Smooth muscle cell (in vitro differentiated cells): Measurements from ENCODE around the gene IFNA2. TPM values are rescaled to one million over a fixed set of nuclear protein-coding genes. Genes with fewer than 3 reads are reported as not detected.

ENCODE experiments used
- DNase-seq: peaks from one replicate; lab custom pipeline; 2025; ENCODE audit not compliant: unreplicated experiment; lab: John Stamatoyannopoulos, UW
- H2AFZ ChIP-seq: fragments of 200-600 bp; sonication (generic); 2 replicates; pipeline ENCODE4 v1.6.0; 2016; ENCODE audit warnings: antibody characterized with exemption, low read depth, mild to moderate bottlenecking
- H3F3A ChIP-seq: fragments of 200-600 bp; sonication (generic); 2 replicates; pipeline ENCODE4 v1.6.0; 2017; ENCODE audit warnings: antibody characterized with exemption, low read depth
- H3K27ac ChIP-seq: fragments of 200-600 bp; sonication (generic); 2 replicates; pipeline ENCODE4 v1.5.1; 2016; ENCODE audit warnings: low read depth, mild to moderate bottlenecking
- H3K27me3 ChIP-seq: fragments of 200-600 bp; sonication (generic); 2 replicates; pipeline ENCODE4 v1.6.1; 2016; ENCODE audit warnings: low read depth, mild to moderate bottlenecking
- H3K36me3 ChIP-seq: fragments of 200-600 bp; sonication (generic); 2 replicates; pipeline ENCODE4 v1.5.1; 2016; ENCODE audit warnings: low read depth
- H3K4me1 ChIP-seq: fragments of 200-600 bp; sonication (generic); 2 replicates; pipeline ENCODE4 v1.5.1; 2016; ENCODE audit warnings: low read depth
- H3K4me2 ChIP-seq: fragments of 200-600 bp; sonication (generic); 2 replicates; pipeline ENCODE4 v1.6.0; 2016; ENCODE audit warnings: mild to moderate bottlenecking
- H3K4me3 ChIP-seq: fragments of 200-600 bp; sonication (generic); 2 replicates; pipeline ENCODE4 v1.5.1; 2016; ENCODE audit warnings: mild to moderate bottlenecking
- H3K79me2 ChIP-seq: fragments of 200-600 bp; sonication (generic); 2 replicates; pipeline ENCODE4 v1.6.0; 2016; ENCODE audit warnings: low read depth, mild to moderate bottlenecking
- H3K9ac ChIP-seq: fragments of 200-600 bp; sonication (generic); 2 replicates; pipeline ENCODE4 v1.6.0; 2016; ENCODE audit warnings: low read depth
- H3K9me3 ChIP-seq: fragments of 200-600 bp; sonication (generic); replicated peaks from 2 replicates; pipeline ENCODE4 v1.5.1; 2016; ENCODE audit warnings: low read depth
- H4K20me1 ChIP-seq: fragments of 200-600 bp; sonication (generic); 2 replicates; pipeline ENCODE4 v1.6.0; 2016; ENCODE audit warnings: low read depth
- WGBS: methylation state at CpG from one replicate; pipeline ENCODE4 v1.1.7; 2016; ENCODE audit warnings: low lambda C conversion rate; 5-methylcytosine and 5-hydroxymethylcytosine counted together
- polyA plus RNA-seq: library from polyadenylated mRNA; unstranded; fragments of >200 nt; fragmentation: Nextera tagmentation; extraction: Ambion mirVana; gene quantifications from 2 replicates; pipeline ENCODE4 v1.2.1, GENCODE V29; 2016
- total RNA-seq: library from RNA; depleted of rRNA; stranded (reverse); fragments of >200 nt; gene quantifications from 2 replicates; pipeline ENCODE4 v1.2.3, GENCODE V29; 2014
- TF ChIP-seq, protein P1 (sequence below): fragments of 200-600 bp; sonication (generic); IDR thresholded peaks from 2 replicates; pipeline ENCODE4 v1.5.1; 2017; ENCODE audit warnings: borderline replicate concordance, mild to moderate bottlenecking, antibody characterized with exemption; ENCODE audit not compliant: insufficient read depth, poor library complexity, severe bottlenecking

Gene IFNA2
- total and polyA plus RNA-seq, 2 experiments from 2014 or later, result not detected

- TF ChIP-seq, protein P1, sequence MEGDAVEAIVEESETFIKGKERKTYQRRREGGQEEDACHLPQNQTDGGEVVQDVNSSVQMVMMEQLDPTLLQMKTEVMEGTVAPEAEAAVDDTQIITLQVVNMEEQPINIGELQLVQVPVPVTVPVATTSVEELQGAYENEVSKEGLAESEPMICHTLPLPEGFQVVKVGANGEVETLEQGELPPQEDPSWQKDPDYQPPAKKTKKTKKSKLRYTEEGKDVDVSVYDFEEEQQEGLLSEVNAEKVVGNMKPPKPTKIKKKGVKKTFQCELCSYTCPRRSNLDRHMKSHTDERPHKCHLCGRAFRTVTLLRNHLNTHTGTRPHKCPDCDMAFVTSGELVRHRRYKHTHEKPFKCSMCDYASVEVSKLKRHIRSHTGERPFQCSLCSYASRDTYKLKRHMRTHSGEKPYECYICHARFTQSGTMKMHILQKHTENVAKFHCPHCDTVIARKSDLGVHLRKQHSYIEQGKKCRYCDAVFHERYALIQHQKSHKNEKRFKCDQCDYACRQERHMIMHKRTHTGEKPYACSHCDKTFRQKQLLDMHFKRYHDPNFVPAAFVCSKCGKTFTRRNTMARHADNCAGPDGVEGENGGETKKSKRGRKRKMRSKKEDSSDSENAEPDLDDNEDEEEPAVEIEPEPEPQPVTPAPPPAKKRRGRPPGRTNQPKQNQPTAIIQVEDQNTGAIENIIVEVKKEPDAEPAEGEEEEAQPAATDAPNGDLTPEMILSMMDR, result no peak
- no peak overlapping the region for H3K9ac ChIP-seq
- no peaks in the 10 kb centered on the region for H3K27me3 ChIP-seq
- no peak for DNase-seq
- H3K4me3 ChIP-seq, result no peak overlapping the region
- H3K4me1 ChIP-seq, result no peaks in the 10 kb centered on the region
- no peaks in the 10 kb centered on the region for H3K9me3 ChIP-seq
- 82% methylated on average over 3 of the region's 3 CpGs for WGBS
- H3K36me3 ChIP-seq, result no peaks in the 10 kb centered on the region
- H3K4me2 ChIP-seq, result no peak overlapping the region
- H4K20me1 ChIP-seq, result no peaks in the 10 kb centered on the region
- H3F3A ChIP-seq, result no peaks in the 10 kb centered on the region
- H2AFZ ChIP-seq, result no peak overlapping the region
- H3K79me2 ChIP-seq, result no peaks in the 10 kb centered on the region
- H3K27ac ChIP-seq, result no peak overlapping the region
These were observed 36.7 kb downstream of the IFNA2 start for GRCh38 chr9:21348430-21348970.

DNA sequence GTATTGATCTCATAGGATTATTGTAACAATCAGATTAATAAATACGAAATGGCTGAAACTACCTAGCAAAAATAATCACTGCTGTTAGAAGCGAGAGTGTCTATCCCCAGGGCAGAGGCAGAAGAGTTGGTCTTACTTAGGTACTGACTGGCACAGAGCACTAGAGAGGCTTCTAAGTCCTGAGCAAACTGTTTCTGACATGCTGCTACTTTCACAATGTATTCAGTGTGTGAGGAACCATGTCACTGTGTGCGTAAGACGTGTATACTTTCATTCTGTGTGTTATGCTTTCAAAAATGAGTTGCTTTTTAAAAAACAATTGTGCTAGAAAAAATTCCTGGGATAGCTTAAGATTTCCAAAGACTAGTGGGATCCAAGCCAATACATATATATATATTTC is 44.5 kb downstream of the IFNA2 start:
- no peak overlapping the region for H2AFZ ChIP-seq
- no peak overlapping the region for H3K9ac ChIP-seq
- H3K9me3 ChIP-seq, result no peaks in the 10 kb centered on the region
- no peaks in the 10 kb centered on the region for H3K79me2 ChIP-seq
- H3K36me3 ChIP-seq, result no peaks in the 10 kb centered on the region
- no peak overlapping the region for H3K27ac ChIP-seq
- no peaks in the 10 kb centered on the region for H3F3A ChIP-seq
- no peak overlapping the region for H3K4me2 ChIP-seq
- H3K4me3 ChIP-seq, result no peak overlapping the region
- DNase-seq, result no peak
- TF ChIP-seq, protein P1, result no peak
- H4K20me1 ChIP-seq, result no peaks in the 10 kb centered on the region
- H3K4me1 ChIP-seq, result peaks cover 2% of the 10 kb centered on the region
- H3K27me3 ChIP-seq, result no peaks in the 10 kb centered on the region
- WGBS, result 85% methylated on average over 4 of the region's 4 CpGs

DNA sequence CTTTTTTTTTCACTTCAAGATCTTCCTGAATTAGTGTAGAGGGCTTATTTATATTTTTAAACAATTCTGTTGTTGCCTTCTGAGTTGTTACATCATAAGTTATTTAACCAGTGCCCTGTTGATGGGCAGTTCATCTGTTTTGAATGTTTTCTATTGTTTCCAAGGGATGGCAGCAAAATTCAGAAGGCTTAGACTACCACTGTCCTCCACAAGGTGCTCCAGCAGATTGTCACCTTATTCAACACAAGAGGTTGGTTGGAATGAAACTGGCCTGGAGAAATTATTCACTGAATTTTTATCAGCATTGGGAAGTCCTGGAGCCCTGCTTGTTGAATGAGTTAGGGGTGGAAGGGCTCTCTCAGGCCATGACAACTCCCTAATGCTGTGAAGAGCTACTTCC is 48.7 kb downstream of the IFNA2 start:
- no peak overlapping the region for H3K9ac ChIP-seq
- H3K27ac ChIP-seq, result no peak overlapping the region
- no peaks in the 10 kb centered on the region for H3K36me3 ChIP-seq
- peaks cover 33% of the 10 kb centered on the region for H3K4me1 ChIP-seq
- DNase-seq, result no peak
- peaks cover 42% of the 10 kb centered on the region for H3K79me2 ChIP-seq
- TF ChIP-seq, protein P1, result no peak
- no peak overlapping the region for H3K4me3 ChIP-seq
- H3K9me3 ChIP-seq, result no peaks in the 10 kb centered on the region
- no peak overlapping the region for H3K4me2 ChIP-seq
- H2AFZ ChIP-seq, result peak overlapping the region; percentile 98
- H3F3A ChIP-seq, result no peaks in the 10 kb centered on the region
- peaks cover 27% of the 10 kb centered on the region for H4K20me1 ChIP-seq
- no peaks in the 10 kb centered on the region for H3K27me3 ChIP-seq
